B cell (primary cell): Measurements from ENCODE around the gene ASPRV1.

Experiments used
- EZH2 ChIP-seq: IDR thresholded peaks from 2 replicates; pipeline ENCODE4 v1.6.1; 2012; ENCODE audit warnings: borderline replicate concordance, low read depth, mild to moderate bottlenecking, moderate library complexity, low read length; ENCODE audit not compliant: insufficient read depth, poor library complexity, severe bottlenecking
- TF ChIP-seq, protein P1 (sequence below): fragments of 200-600 bp; IDR thresholded peaks from one replicate; pipeline ENCODE4 v1.8.0; 2022; ENCODE audit warnings: antibody characterized with exemption, mild to moderate bottlenecking

DNA sequence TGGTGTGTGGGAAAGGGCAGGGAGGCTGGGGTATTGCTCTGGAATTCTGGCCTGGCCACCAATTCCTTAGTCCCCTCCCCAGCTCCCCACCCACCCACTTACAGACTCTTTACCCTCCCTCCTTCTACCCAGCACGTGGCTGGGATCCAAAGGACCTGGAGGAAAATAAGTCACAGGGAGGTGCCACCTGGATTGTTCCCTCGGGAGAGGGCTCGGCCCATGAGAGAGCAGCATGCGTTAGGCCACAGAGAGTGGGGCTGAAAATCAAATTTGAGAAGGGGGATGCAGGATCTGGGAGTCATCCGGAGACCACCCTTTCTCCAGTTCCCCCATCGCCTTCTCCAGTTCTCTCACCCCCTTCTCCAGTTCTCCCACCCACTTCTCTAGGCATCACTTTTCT, 3.0 kb downstream of the ASPRV1 start:
- TF ChIP-seq, protein P1, sequence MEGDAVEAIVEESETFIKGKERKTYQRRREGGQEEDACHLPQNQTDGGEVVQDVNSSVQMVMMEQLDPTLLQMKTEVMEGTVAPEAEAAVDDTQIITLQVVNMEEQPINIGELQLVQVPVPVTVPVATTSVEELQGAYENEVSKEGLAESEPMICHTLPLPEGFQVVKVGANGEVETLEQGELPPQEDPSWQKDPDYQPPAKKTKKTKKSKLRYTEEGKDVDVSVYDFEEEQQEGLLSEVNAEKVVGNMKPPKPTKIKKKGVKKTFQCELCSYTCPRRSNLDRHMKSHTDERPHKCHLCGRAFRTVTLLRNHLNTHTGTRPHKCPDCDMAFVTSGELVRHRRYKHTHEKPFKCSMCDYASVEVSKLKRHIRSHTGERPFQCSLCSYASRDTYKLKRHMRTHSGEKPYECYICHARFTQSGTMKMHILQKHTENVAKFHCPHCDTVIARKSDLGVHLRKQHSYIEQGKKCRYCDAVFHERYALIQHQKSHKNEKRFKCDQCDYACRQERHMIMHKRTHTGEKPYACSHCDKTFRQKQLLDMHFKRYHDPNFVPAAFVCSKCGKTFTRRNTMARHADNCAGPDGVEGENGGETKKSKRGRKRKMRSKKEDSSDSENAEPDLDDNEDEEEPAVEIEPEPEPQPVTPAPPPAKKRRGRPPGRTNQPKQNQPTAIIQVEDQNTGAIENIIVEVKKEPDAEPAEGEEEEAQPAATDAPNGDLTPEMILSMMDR = no peak
- TF ChIP-seq EZH2 = no peak
